NT2/D1 (cell line): Measurements from ENCODE around the gene CRYGC.

ENCODE experiments used
- DNase-seq: peaks from one replicate; pipeline ENCODE4 v3.0.0-alpha.2; 2011; ENCODE audit warnings: low read depth, low spot score
- H3K27me3 ChIP-seq: 2 replicates; pipeline ENCODE4 v1.6.0; 2011; ENCODE audit warnings: mild to moderate bottlenecking; ENCODE audit not compliant: insufficient read length, insufficient read depth
- H3K36me3 ChIP-seq: 2 replicates; pipeline ENCODE4 v1.6.1; 2011; ENCODE audit warnings: mild to moderate bottlenecking, low read length, mixed read lengths; ENCODE audit not compliant: insufficient read depth, insufficient read length
- H3K4me1 ChIP-seq: 2 replicates; pipeline ENCODE4 v1.5.1; 2011; ENCODE audit not compliant: insufficient read depth, insufficient read length
- H3K4me3 ChIP-seq: 2 replicates; pipeline ENCODE4 v1.5.1; 2011; ENCODE audit warnings: low read depth; ENCODE audit not compliant: insufficient read length
- H3K9ac ChIP-seq: 2 replicates; pipeline ENCODE4 v1.6.0; 2011; ENCODE audit warnings: low read depth; ENCODE audit not compliant: insufficient read length
- H3K9me3 ChIP-seq: 2 replicates; pipeline ENCODE4 v1.5.1; 2011; ENCODE audit warnings: mild to moderate bottlenecking, low read length; ENCODE audit not compliant: insufficient read depth
- SUZ12 ChIP-seq: IDR thresholded peaks from 2 replicates; pipeline ENCODE4 v1.6.1; 2011; ENCODE audit not compliant: insufficient read length, insufficient read depth; ENCODE audit errors: extremely low read depth
- YY1 ChIP-seq: IDR thresholded peaks from 2 replicates; pipeline ENCODE4 v1.6.1; 2011; ENCODE audit not compliant: insufficient read length, insufficient read depth
- ZNF274 ChIP-seq: IDR thresholded peaks from 2 replicates; pipeline ENCODE4 v1.6.1; 2011; ENCODE audit warnings: mild to moderate bottlenecking, low read depth, low read length

Gene CRYGC

DNA sequence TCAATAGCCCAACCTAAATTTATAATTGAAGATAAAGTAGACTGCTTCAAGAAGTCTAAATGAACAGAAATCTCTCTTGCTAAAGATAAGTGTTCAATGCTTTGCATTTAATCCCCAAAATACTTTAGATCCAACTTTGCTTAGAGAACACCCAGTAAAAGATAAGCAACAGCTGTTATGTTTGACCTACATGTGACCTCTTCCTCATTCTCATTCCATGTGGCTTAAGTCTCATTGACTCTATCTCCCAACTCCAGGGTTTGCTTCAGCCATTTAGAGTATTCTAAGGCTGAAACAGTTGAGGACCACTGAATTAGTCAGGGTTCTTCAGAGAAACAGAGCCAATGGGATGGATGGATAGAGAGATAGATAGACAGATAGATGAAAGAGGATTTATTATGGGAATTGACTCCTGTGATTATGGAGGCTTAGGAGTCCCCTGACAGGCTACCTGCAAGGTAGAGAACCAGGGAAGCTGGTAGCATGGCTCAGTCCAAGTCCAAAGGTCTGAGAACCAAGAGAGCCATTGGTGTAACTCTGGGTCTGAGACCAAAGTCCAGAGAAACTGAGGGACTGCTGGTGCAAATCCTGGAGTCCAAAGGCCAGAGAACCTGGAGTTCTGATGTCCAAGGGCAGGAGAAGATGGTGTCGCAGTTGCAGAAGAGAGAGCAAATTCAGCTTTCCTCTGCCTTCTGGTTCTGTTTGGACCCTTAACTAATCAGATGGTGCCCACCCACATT is 37.4 kb downstream of the CRYGC start:
- Histone ChIP-seq H3K36me3 (no peaks in the 10 kb centered on the region), H3K9ac (no peak overlapping the region), H3K9me3 (no peaks in the 10 kb centered on the region), H3K4me3 (no peak overlapping the region), H3K4me1 (no peaks in the 10 kb centered on the region), H3K27me3 (no peaks in the 10 kb centered on the region)
- DNase-seq: no peak
- TF ChIP-seq SUZ12: no peak
- TF ChIP-seq ZNF274: no peak
- no peak for TF ChIP-seq YY1

DNA sequence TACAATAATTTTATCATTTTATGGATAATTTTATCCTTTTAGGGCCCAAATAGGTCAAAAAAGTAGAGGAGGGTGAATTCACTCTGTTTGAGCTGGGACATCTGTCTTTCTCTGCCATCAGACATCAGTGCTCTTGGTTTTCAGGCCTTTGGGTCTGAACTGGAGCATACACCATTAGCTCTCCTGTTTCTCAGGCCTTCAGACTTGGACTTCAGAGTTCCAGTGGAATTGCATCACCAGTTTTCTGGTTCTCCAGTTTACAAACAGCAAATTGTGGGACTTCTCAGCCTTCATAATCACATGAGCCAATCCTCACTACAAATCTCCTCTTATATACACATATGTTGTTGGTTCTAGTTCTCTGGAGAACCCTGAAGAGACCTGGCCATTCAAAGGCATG is 39.2 kb downstream of the CRYGC start:
- Histone ChIP-seq H3K36me3 (no peaks in the 10 kb centered on the region), H3K9me3 (no peaks in the 10 kb centered on the region), H3K4me3 (no peak overlapping the region), H3K9ac (no peak overlapping the region), H3K4me1 (no peaks in the 10 kb centered on the region), H3K27me3 (no peaks in the 10 kb centered on the region)
- TF ChIP-seq SUZ12: no peak
- TF ChIP-seq ZNF274: no peak
- TF ChIP-seq YY1: no peak
- DNase-seq: no peak

DNA sequence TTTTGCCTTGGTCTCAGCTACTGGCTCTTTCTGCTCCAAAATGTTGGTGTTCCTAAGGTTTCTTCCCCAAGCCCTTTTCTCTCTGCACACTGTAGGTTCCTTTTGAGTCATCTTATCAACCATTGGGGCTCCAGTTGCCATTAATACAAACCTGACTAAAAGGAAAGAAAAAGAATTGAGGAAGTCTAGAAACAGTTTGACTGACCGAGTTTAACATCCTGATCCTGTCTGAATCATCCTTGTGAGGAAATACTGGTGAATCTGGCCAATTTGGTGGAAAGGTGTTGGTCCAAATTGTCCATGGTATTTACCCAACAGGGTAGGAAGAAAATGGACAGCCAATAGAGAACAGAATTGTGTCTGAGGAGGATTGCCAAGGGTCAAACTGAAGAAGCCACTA is 43.6 kb downstream of the CRYGC start:
- no peak for DNase-seq
- Histone ChIP-seq H3K4me3 (no peak overlapping the region), H3K36me3 (no peaks in the 10 kb centered on the region)

DNA sequence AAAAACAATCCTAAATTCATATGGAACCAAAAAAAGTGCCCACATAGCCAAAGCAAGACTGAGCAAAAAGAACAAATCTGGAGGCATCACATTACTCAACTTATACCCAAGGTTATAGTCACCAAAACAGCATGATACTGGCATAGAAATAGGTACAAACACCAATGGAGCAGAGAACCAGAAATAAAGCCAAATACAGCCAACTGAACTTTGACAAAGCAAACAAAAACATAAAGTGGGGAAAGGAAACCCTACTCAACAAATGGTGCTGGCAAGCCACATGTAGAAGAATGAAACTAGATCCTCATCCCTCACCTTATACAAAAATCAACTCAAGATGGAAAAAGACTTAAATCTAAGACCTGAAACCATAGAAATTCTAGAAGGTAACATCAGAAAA is 45.8 kb downstream of the CRYGC start:
- TF ChIP-seq ZNF274 (no peak), YY1 (no peak), SUZ12 (no peak)
- H3K9ac ChIP-seq: no peak overlapping the region
- DNase-seq: no peak
- H3K9me3 ChIP-seq: no peaks in the 10 kb centered on the region
- no peaks in the 10 kb centered on the region for H3K4me1 ChIP-seq
- no peak overlapping the region for H3K4me3 ChIP-seq
- no peaks in the 10 kb centered on the region for H3K27me3 ChIP-seq
- H3K36me3 ChIP-seq: no peaks in the 10 kb centered on the region

More for the DNA sequence above, 43.6 kb downstream of the CRYGC start:
- Histone ChIP-seq H3K9ac (no peak overlapping the region), H3K27me3 (no peaks in the 10 kb centered on the region), H3K9me3 (no peaks in the 10 kb centered on the region), H3K4me1 (no peaks in the 10 kb centered on the region)
- TF ChIP-seq YY1 (no peak), ZNF274 (no peak), SUZ12 (no peak)
